Stimulated activated CD4-positive, alpha-beta T cell treated with anti-CD3 and anti-CD28 coated beads, Interleukin-1b, Interleukin-23, amount 100 ng/mL, for 1 hour (primary cell): ENCODE data around the gene STRIP1.

Experiments
- DNase-seq, 2 donors: peaks; one replicate each; pipeline ENCODE4 v3.0.0-alpha.2; 2020; ENCODE audit warnings: low read depth in 2 of 2

STRIP1 gene

GRCh38 chr1:110034451-110035235 is at the start of gene STRIP1:
STRIP1 (plus strand) TSS chr1:110034624; CDS start chr1:110034638, 14 bp downstream.
- peak; percentile 66 to 76 for DNase-seq

GRCh38 chr1:109985247-109986053 is 49.0 kb upstream of the STRIP1 start:
- no peak for DNase-seq

- no peak for DNase-seq
Observed at GRCh38 chr1:109986054-109986444, 48.4 kb upstream of the STRIP1 start.

- no peak for DNase-seq
Observed at GRCh38 chr1:109988349-109988914, 46.0 kb upstream of the STRIP1 start.

- no peak for DNase-seq
Observed at GRCh38 chr1:109989506-109990301, 44.7 kb upstream of the STRIP1 start.

GRCh38 chr1:109990302-109990653 is 44.1 kb upstream of the STRIP1 start:
- no peak for DNase-seq

- no peak for DNase-seq
Observed at GRCh38 chr1:109991400-109991925, 43.0 kb upstream of the STRIP1 start.

- no peak for DNase-seq
Observed at GRCh38 chr1:109993885-109994284, 40.5 kb upstream of the STRIP1 start.

- DNase-seq, result no peak
Observed at GRCh38 chr1:109994654-109995053, 39.8 kb upstream of the STRIP1 start.

- DNase-seq, result no peak
Observed at GRCh38 chr1:109995536-109995935, 38.9 kb upstream of the STRIP1 start.

GRCh38 chr1:109996476-109996875 is 37.9 kb upstream of the STRIP1 start:
- no peak for DNase-seq

GRCh38 chr1:109997204-109997866 is 37.1 kb upstream of the STRIP1 start:
- no peak for DNase-seq

GRCh38 chr1:109997867-109998229 is 36.6 kb upstream of the STRIP1 start:
- DNase-seq, result no peak

GRCh38 chr1:110002695-110003094 is 31.7 kb upstream of the STRIP1 start:
- DNase-seq, result no peak

- no peak for DNase-seq
Observed at GRCh38 chr1:110003747-110004428, 30.5 kb upstream of the STRIP1 start.

- DNase-seq, result no peak
Observed at GRCh38 chr1:110004583-110004982, 29.8 kb upstream of the STRIP1 start.

GRCh38 chr1:110005971-110006370 is 28.5 kb upstream of the STRIP1 start:
- no peak for DNase-seq

GRCh38 chr1:110006516-110006915 is 27.9 kb upstream of the STRIP1 start:
- DNase-seq, result no peak

- no peak for DNase-seq
Observed at GRCh38 chr1:110007046-110007830, 27.2 kb upstream of the STRIP1 start.
